Lung (tissue), 12 donors: ENCODE data around the gene GLMP. TPM values are rescaled to one million over a fixed set of nuclear protein-coding genes. Genes with fewer than 3 reads are reported as not detected.
A peak's percentile ranks its signal among the peaks of the same experiment; 100 is the strongest.

ENCODE experiments used
- ATAC-seq: fragments of 200-7000 bp; cut with Tn5 transposase; one replicate; pipeline ENCODE4 v1.9.1; 2020; ENCODE audit warnings: moderate number of reproducible peaks; ENCODE audit not compliant: insufficient read depth, low FRiP score
- DNase-seq, 3 donors: peaks; one replicate each; pipeline ENCODE4 v3.0.0-alpha.2; 2013 to 2017
- H3K27ac ChIP-seq, 2 donors: one replicate each; pipeline ENCODE4 v1.5.1; 2013; ENCODE audit warnings: mild to moderate bottlenecking in 2 of 2, moderate library complexity in 2 of 2, control low read depth in 1 of 2, inconsistent platforms in 1 of 2, low read depth in 1 of 2, low read length in 1 of 2
- H3K27me3 ChIP-seq, 3 donors: one replicate each; pipeline ENCODE4 v1.5.1; 2013; ENCODE audit warnings: low read length in 2 of 3; ENCODE audit not compliant: control insufficient read depth in 3 of 3, insufficient read depth in 3 of 3
- H3K36me3 ChIP-seq, 4 donors: one replicate each; pipeline ENCODE4 v1.5.1; 2013; ENCODE audit warnings: low read length in 4 of 4, mild to moderate bottlenecking in 1 of 4, moderate library complexity in 1 of 4; ENCODE audit not compliant: control insufficient read depth in 4 of 4, insufficient read depth in 4 of 4
- H3K4me1 ChIP-seq, 5 donors: one replicate each; pipeline ENCODE4 v1.5.1; 2013; ENCODE audit warnings: low read length in 5 of 5, mild to moderate bottlenecking in 2 of 5, moderate library complexity in 1 of 5; ENCODE audit not compliant: control insufficient read depth in 5 of 5, insufficient read depth in 5 of 5
- H3K4me3 ChIP-seq: one replicate; pipeline ENCODE4 v1.5.1; 2013; ENCODE audit warnings: mild to moderate bottlenecking, control low read depth, moderate library complexity
- H3K9ac ChIP-seq, 2 donors: one replicate each; pipeline ENCODE4 v1.5.1; 2013; ENCODE audit warnings: low read length in 2 of 2, control low read depth in 1 of 2; ENCODE audit not compliant: insufficient read depth in 1 of 2
- H3K9me3 ChIP-seq, 4 donors: one replicate each; pipeline ENCODE4 v1.5.1; 2013; ENCODE audit warnings: low read length in 3 of 4, mild to moderate bottlenecking in 1 of 4, moderate library complexity in 1 of 4; ENCODE audit not compliant: control insufficient read depth in 4 of 4, insufficient read depth in 3 of 4
- CTCF ChIP-seq: IDR thresholded peaks from 2 replicates; pipeline ENCODE4 v1.5.1; 2012; ENCODE audit warnings: mild to moderate bottlenecking; ENCODE audit errors: control extremely low read depth, extremely low read depth
- WGBS, 2 donors: extraction: QIAGEN DNeasy Blood & Tissue Kit; methylation state at CpG; one replicate each; pipeline ENCODE4 v1.1.7; 2013; 5-methylcytosine and 5-hydroxymethylcytosine counted together
- polyA plus RNA-seq, 2 donors: library from polyadenylated mRNA; stranded (reverse); fragments of 200-250 nt; gene quantifications; one replicate each; pipeline ENCODE4 v1.2.1, GENCODE V29; 2013
- total RNA-seq, 2 donors: library from RNA; depleted of rRNA in 1 of 2; stranded (reverse); fragments of >200 nt in 1 of 2; gene quantifications; one replicate each; pipeline ENCODE4 v1.2.1, GENCODE V29; 2014 to 2021
- donor health status: control.
- donor health status: control.
- donor health status: Bipolar disorder and iron deficiency.
- donor health status: healthy.
- donor health status: DM: yes; HTN: yes; CAD: no.

GLMP gene
- total and polyA plus RNA-seq, 4 donors, result 30.1 to 75.8 (median 59.6) TPM

GRCh38 chr1:156316909-156317308 is 21.4 kb upstream of the GLMP start:
- Histone ChIP-seq H3K4me3 (no peak overlapping the region), H3K27ac (no peak overlapping the region), H3K9ac (no peak overlapping the region), H3K36me3 (peaks cover 54 to 76% (median 66%) of the 10 kb centered on the region in 4 donors), H3K9me3 (no peaks in the 10 kb centered on the region), H3K4me1 (no peaks in the 10 kb centered on the region), H3K27me3 (no peaks in the 10 kb centered on the region)
- 91 to 95% methylated on average over 7 of the region's 7 CpGs for whole genome bisulfite sequencing, 2 donors
- TF ChIP-seq CTCF, result no peak
- ATAC-seq (no peak), DNase-seq (no peak)

GRCh38 chr1:156310962-156311361 is 15.5 kb upstream of the GLMP start:
- Histone ChIP-seq H3K27ac (no peak overlapping the region), H3K4me3 (no peak overlapping the region), H3K36me3 (peaks cover 47 to 57% (median 52%) of the 10 kb centered on the region in 4 donors), H3K27me3 (no peaks in the 10 kb centered on the region), H3K9me3 (no peaks in the 10 kb centered on the region), H3K4me1 (no peaks in the 10 kb centered on the region), H3K9ac (no peak overlapping the region)
- WGBS, 2 donors, result 59 to 67% methylated on average over 6 of the region's 6 CpGs
- ATAC-seq, result peak; percentile 19
- TF ChIP-seq CTCF, result no peak
- no peak for DNase-seq

GRCh38 chr1:156308078-156308477 is 12.6 kb upstream of the GLMP start:
- no peak for TF ChIP-seq CTCF
- peaks cover 33 to 46% (median 41%) of the 10 kb centered on the region in 4 donors for H3K36me3 ChIP-seq
- H3K27ac ChIP-seq, result no peak overlapping the region
- ATAC-seq (no peak), DNase-seq (no peak)
- no peaks in the 10 kb centered on the region for H3K9me3 ChIP-seq
- no peaks in the 10 kb centered on the region for H3K27me3 ChIP-seq
- no peak overlapping the region for H3K4me3 ChIP-seq
- no peak overlapping the region for H3K9ac ChIP-seq
- no peaks in the 10 kb centered on the region for H3K4me1 ChIP-seq

- Histone ChIP-seq H3K9me3 (no peaks in the 10 kb centered on the region), H3K27ac (no peak overlapping the region), H3K4me1 (no peaks in the 10 kb centered on the region), H3K9ac (no peak overlapping the region), H3K27me3 (no peaks in the 10 kb centered on the region), H3K4me3 (no peak overlapping the region), H3K36me3 (peaks cover 19 to 28% (median 23%) of the 10 kb centered on the region in 4 donors)
- no peak for TF ChIP-seq CTCF
- 80 to 90% methylated on average over 2 of the region's 2 CpGs for WGBS, 2 donors
- no peak for DNase-seq
- ATAC-seq, result no peak
Measured at GRCh38 chr1:156305215-156305614, 9.7 kb upstream of the GLMP start.
